Measurements from ENCODE around the gene NLK. TPM values are rescaled to one million over a fixed set of nuclear protein-coding genes. Genes with fewer than 3 reads are reported as not detected.
"Not testable (repeated sequence)": the region's sequence is repeated elsewhere in the genome, so short reads cannot be mapped to it uniquely, and the experiment has no call there.

NLK gene
- total RNA-seq, 1 experiment from 2014 or later, result 31.8 TPM

GRCh38 chr17:28233872-28234856 is 191.7 kb downstream of the NLK start:
- H2BK15ac ChIP-seq (ENCODE audit: low read depth, low read length); H4K20me1 ChIP-seq (ENCODE audit: control insufficient read depth, insufficient read depth, insufficient read length); H2AFZ ChIP-seq (ENCODE audit: low read length); H3K56ac ChIP-seq (ENCODE audit: insufficient read length, low read depth, low read length); H2AK5ac ChIP-seq (ENCODE audit: insufficient read length, low read length); H3K4me1 ChIP-seq (ENCODE audit: insufficient read depth, low read length); H3K27me3 Mint-ChIP-seq (ENCODE audit: low read depth); H3K4ac ChIP-seq (ENCODE audit: low read depth, low read length); H3K36me3 Mint-ChIP-seq (ENCODE audit: insufficient read depth in 1 of 3, low read depth in 3 of 3); H2BK5ac ChIP-seq (ENCODE audit: insufficient read length, low read length); H3K4me3 Mint-ChIP-seq; H2BK12ac ChIP-seq (ENCODE audit: insufficient read length, low read depth, low read length); H3K23me2 ChIP-seq (ENCODE audit: insufficient read length, low read depth, low read length, poor library complexity, severe bottlenecking); H3K9me3 ChIP-seq (ENCODE audit: control insufficient read depth, low read depth, low read length); H2BK20ac ChIP-seq (ENCODE audit: low read depth, low read length, poor library complexity, severe bottlenecking); H4K8ac ChIP-seq (replicated peaks; ENCODE audit: insufficient read length, low read depth, low read length); H2BK120ac ChIP-seq (ENCODE audit: low read depth, low read length, poor library complexity, severe bottlenecking); H3T11ph ChIP-seq (ENCODE audit: low read length); H3K9me3 Mint-ChIP-seq; H3K23ac ChIP-seq (ENCODE audit: insufficient read length, low read depth, low read length); H3K27ac ChIP-seq (ENCODE audit: insufficient read length, low read depth, low read length); H3K79me1 ChIP-seq (ENCODE audit: insufficient read depth, low read depth, low read length, poor library complexity, severe bottlenecking); H3K18ac ChIP-seq (ENCODE audit: insufficient read length, low read depth, low read length); H3K79me2 ChIP-seq (ENCODE audit: insufficient read depth, low read length); H4K91ac ChIP-seq (ENCODE audit: insufficient read length, low read depth, low read length); H3K9ac ChIP-seq (ENCODE audit: extremely low read depth, insufficient read length, low read length); DNase-seq; H3K27ac Mint-ChIP-seq; H4K5ac ChIP-seq (ENCODE audit: insufficient read length, low read depth, low read length); H3K27me3 ChIP-seq (ENCODE audit: insufficient read depth, low read length); H3K4me2 ChIP-seq (ENCODE audit: insufficient read depth, insufficient read length, low read length); H3K14ac ChIP-seq (ENCODE audit: insufficient read depth, low read length): not testable (repeated sequence)
- TF ChIP-seq, protein P1, sequence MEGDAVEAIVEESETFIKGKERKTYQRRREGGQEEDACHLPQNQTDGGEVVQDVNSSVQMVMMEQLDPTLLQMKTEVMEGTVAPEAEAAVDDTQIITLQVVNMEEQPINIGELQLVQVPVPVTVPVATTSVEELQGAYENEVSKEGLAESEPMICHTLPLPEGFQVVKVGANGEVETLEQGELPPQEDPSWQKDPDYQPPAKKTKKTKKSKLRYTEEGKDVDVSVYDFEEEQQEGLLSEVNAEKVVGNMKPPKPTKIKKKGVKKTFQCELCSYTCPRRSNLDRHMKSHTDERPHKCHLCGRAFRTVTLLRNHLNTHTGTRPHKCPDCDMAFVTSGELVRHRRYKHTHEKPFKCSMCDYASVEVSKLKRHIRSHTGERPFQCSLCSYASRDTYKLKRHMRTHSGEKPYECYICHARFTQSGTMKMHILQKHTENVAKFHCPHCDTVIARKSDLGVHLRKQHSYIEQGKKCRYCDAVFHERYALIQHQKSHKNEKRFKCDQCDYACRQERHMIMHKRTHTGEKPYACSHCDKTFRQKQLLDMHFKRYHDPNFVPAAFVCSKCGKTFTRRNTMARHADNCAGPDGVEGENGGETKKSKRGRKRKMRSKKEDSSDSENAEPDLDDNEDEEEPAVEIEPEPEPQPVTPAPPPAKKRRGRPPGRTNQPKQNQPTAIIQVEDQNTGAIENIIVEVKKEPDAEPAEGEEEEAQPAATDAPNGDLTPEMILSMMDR (conservative IDR thresholded peaks at IDR 0.05), result peak; percentile 40; the same call in 2 of the 3 replicates
- H3K4me1 Mint-ChIP-seq, result peaks cover 51 to 52% of the 10 kb centered on the region in 2 experiments
- WGBS (ENCODE audit: extremely low coverage, insufficient read length, low lambda C conversion rate), result no CpG with 5 or more reads among the region's 22 CpGs

Measured in H9 (cell line).